ENCODE measurements around the gene WFDC10A.
"Not testable (repeated sequence)": the region's sequence is repeated elsewhere in the genome, so short reads cannot be mapped to it uniquely, and the experiment has no call there.

WFDC10A gene

GRCh38 chr20:45649312-45649863, 19.8 kb downstream of the WFDC10A start:
- no peak for DNase-seq

- DNase-seq: peak; percentile 81
These were observed 22.2 kb downstream of the WFDC10A start for GRCh38 chr20:45651726-45652125.

GRCh38 chr20:45657038-45657437, 27.5 kb downstream of the WFDC10A start:
- not testable (repeated sequence) for DNase-seq

GRCh38 chr20:45670139-45670538, 40.6 kb downstream of the WFDC10A start, which contains the start of gene WFDC11:
TSS of gene WFDC11 (minus strand) at chr20:45670239. CDS start at chr20:45650600, 19,639 bp downstream.
- DNase-seq: no peak

- DNase-seq: no peak
These were observed 43.2 kb downstream of the WFDC10A start for GRCh38 chr20:45672765-45673164.

GRCh38 chr20:45679650-45680049, 50.1 kb downstream of the WFDC10A start:
- no peak for DNase-seq

Measured in NCI-H2029 (cell line).